Amniotic stem cell (primary cell): ENCODE data around the gene IFI44.

Source experiments
- DNase-seq: peaks from one replicate; lab custom pipeline; 2025; lab: John Stamatoyannopoulos, UW

Gene IFI44

GRCh38 chr1:78652019-78652560 lies 2.5 kb downstream of the IFI44 start:
- no peak for DNase-seq

GRCh38 chr1:78658901-78659300 lies 9.3 kb downstream of the IFI44 start:
- no peak for DNase-seq

DNA sequence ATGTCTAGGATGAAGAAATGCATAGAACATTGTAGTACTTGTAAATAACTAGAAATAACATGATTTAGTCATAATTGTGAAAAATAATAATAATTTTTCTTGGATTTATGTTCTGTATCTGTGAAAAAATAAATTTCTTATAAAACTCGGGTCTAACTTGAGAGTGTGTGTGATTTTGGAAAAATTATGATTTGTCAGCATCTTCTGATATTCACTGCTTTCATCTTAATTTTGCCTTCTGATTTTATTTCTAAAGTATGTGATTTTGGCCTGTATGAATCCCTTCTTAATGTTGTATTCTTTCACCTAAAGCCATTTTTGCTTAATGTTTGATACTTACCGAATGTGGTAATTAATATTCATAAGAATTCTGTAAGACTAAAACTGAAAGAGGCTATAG lies 14.3 kb downstream of the IFI44 start:
- DNase-seq, result no peak

- no peak for DNase-seq
These were observed 15.1 kb downstream of the IFI44 start for GRCh38 chr1:78664763-78665162.

DNA sequence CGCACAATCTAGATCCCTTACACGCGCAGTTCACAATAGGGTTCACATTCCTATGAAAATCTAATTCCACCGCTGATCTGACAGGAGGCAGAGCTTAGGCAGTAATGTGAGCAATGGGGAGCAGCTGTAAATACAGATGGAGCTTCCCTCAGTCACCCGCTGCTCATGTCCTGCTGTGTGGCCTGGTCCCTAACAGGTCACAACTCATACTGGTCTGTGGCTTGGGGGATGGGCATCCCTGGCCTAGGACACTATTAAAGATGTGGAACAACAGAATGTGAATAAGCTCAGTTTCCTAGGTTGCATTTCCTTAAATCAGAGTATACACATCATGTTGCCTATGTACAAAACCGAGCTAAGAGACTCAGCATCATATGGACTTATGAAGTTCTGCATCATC lies 16.2 kb downstream of the IFI44 start:
- no peak for DNase-seq

DNA sequence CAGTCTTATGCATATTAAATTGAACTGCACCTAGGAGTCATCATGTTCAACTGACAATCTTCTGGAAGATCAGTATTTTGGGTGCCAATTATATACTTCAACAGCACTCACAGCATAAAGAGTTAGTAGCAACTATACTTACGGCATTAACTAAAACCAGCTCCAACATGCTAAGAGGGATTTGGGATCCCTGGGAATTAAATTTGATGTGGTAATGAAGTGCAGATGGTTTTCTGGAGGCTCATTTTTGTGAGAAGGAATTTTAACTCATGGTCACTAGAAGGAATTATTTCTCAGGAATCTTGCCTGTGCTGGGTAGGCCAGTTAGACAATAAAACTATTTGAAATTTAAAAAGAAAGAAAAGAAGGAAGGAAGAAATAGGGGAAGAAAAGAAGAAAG lies 18.3 kb downstream of the IFI44 start:
- DNase-seq, result no peak

- no peak for DNase-seq
These were observed 18.8 kb downstream of the IFI44 start for GRCh38 chr1:78668427-78668826.

DNA sequence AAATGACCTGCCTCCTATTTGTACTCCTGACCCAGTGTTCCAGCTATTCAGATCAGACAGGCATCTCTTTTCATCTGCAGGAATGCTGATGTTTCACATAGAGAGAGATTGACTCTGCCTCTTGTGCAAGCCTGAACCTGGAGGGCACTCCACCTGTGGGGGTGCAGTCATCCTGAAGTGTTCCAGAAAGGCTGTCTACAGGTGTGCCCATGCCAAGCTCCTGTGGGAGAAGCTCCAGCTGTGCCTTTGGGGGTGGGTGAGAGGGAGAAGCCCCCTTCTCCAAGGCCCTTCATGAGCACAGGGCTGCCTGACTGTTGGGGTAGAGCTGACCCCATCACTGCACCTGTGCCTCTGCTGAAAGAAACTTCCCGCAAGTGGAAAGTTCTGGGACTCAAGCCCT lies 22.8 kb downstream of the IFI44 start:
- no peak for DNase-seq

GRCh38 chr1:78673120-78673519 lies 23.5 kb downstream of the IFI44 start:
- no peak for DNase-seq

- DNase-seq, result peak; percentile 62
These were observed 26.8 kb downstream of the IFI44 start for GRCh38 chr1:78676347-78676982.

DNA sequence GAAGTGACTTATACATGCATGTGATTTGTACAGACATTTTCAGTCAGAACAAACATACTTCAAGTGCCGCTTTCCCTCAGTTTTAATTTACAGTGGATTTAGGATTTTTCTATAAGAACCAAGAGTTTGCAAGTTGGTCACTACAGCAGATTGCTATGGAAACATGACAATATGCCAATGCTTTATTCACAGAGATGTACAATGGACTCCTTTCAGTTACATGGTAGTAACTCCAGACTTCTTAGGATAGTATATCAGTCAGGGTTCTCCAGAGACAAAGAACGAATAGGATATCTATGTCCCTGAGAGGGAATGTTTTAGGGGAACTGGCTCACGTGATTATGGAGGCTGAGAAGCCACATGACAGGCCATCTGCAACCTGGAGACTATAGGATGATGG lies 27.4 kb downstream of the IFI44 start:
- no peak for DNase-seq

GRCh38 chr1:78677788-78678187 lies 28.2 kb downstream of the IFI44 start:
- DNase-seq, result no peak

DNA sequence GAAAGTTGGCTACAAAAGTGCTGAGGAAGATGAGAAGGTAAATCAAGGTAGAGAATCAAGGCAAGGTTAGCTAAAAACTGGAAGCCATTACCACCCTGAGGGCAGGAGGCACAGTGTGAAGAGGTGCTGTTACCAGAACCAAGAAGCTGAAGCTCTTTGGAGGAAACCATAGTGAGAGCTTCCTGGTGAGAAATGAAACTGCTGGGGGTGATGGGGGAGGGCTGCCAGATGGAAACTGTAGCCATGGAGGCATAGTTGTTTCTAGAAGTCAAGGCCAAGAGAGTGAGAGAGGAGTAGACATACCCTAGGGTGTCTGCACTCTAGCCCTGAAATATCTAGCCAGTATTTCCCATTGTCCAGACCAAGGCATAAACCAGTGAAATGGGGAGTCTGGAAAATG lies 28.7 kb downstream of the IFI44 start:
- no peak for DNase-seq

- no peak for DNase-seq
These were observed 31.6 kb downstream of the IFI44 start for GRCh38 chr1:78681265-78681664.

- no peak for DNase-seq
These were observed 32.9 kb downstream of the IFI44 start for GRCh38 chr1:78682496-78682895.

DNA sequence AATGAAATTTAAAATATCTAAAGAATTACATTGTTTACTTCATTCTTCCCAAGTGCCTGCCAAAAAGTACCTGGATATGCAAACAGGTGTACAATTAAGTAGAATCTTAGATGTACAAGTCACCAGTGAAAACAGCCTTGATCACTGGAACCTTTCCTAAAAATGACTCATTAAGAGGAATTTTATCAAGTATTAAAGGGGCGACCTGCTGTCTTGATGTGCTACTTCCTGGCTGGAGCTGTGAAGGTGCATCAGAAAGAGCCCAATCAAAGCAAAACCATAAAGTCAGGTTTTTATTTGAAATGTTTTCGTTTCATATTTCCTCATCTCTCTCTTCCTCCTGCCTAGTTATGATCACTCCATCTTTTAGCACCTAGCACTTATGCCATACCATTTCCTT lies 33.4 kb downstream of the IFI44 start:
- no peak for DNase-seq

GRCh38 chr1:78687315-78687714 lies 37.7 kb downstream of the IFI44 start:
- no peak for DNase-seq

- peak; percentile 2 for DNase-seq
These were observed 38.3 kb downstream of the IFI44 start for GRCh38 chr1:78687914-78688313.

DNA sequence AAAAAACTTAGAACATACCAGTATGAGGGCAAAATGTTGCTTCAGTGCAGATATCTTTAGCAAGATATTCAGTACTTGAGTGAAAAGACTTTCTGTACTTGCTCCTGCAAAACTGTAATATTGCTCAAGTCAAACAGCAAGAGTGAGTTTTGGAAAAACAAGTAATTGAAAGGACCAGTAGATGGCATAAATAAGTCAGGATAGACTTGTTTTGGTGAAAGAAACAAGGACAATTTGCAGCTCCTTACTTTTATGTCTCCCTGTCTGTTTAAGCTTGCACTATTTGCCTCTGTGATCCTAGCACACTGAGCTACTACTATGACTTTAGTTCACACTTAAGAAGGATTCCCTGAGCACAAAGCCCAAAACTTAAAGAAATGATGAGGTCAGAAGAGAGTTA lies 39.1 kb downstream of the IFI44 start:
- peak; percentile 9 for DNase-seq

- DNase-seq, result no peak
These were observed 40.9 kb downstream of the IFI44 start for GRCh38 chr1:78690516-78690915.

- DNase-seq, result no peak
These were observed 42.5 kb downstream of the IFI44 start for GRCh38 chr1:78691995-78692747.

GRCh38 chr1:78699813-78700212 lies 50.2 kb downstream of the IFI44 start:
- no peak for DNase-seq

- DNase-seq, result no peak
These were observed 52.8 kb downstream of the IFI44 start for GRCh38 chr1:78702426-78702825.

DNA sequence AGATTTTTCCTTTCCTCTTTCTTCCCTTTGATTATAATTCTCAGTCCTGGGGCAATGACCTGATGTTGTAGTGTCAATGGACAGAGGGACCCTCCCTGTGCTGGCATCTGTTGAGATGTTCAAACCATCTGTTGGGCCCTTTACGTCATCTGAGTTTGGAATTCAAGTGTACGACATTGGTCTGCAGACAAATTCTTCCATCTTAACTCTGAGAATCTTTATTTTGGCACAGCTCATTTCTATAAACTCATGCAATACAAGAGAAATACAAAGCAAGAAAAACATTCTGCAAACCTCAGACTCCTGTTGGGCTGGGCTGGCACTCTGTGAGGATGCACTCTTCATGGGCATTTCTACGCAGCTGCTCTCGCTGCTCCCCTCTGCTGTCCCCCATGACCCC lies 54.2 kb downstream of the IFI44 start:
- DNase-seq, result no peak
